Measurements from ENCODE around the gene CDH13.

CDH13 gene

GRCh38 chr16:82761858-82762257, 135.1 kb downstream of the CDH13 start:
- no peaks in the 10 kb centered on the region for H3K27me3 ChIP-seq (replicated peaks; ENCODE audit: insufficient read depth, low read length)
- no peaks in the 10 kb centered on the region for H3K9me2 ChIP-seq (replicated peaks; ENCODE audit: insufficient read depth, low read length)
- H3K9ac ChIP-seq (ENCODE audit: low read length): no peak overlapping the region
- DNase-seq: peak; percentile 13
- H3K4me3 ChIP-seq (ENCODE audit: low read length): no peak overlapping the region
- no peaks in the 10 kb centered on the region for H3K9me3 ChIP-seq (replicated peaks; ENCODE audit: insufficient read depth, low read length)
- H3K4me2 ChIP-seq (ENCODE audit: low read depth, low read length): peak overlapping the region; percentile 9; the same call in 1 of the 2 replicates
- H3K27ac ChIP-seq (ENCODE audit: low read length): no peak overlapping the region
- H3K4me1 ChIP-seq (ENCODE audit: low read length): no peaks in the 10 kb centered on the region
- H3K79me2 ChIP-seq (ENCODE audit: low read length): no peaks in the 10 kb centered on the region
- TF ChIP-seq CTCF (IDR thresholded peaks at IDR 0.05; ENCODE audit: low read length): no peak
- TF ChIP-seq EZH2 (optimal IDR thresholded peaks at IDR 0.05; ENCODE audit: low read depth, low read length): no peak
- TF ChIP-seq EZH2phosphoT487 (IDR thresholded peaks at IDR 0.05; ENCODE audit: low read length): no peak
- no peaks in the 10 kb centered on the region for H3K36me3 ChIP-seq (replicated peaks; ENCODE audit: insufficient read depth, low read length)
- no peaks in the 10 kb centered on the region for H3F3A ChIP-seq (ENCODE audit: insufficient read depth, low read length)
- no peaks in the 10 kb centered on the region for H4K20me1 ChIP-seq (ENCODE audit: insufficient read depth, low read length)
- H2AFZ ChIP-seq (ENCODE audit: low read length): no peak overlapping the region

- no peak overlapping the region for H3K9ac ChIP-seq (ENCODE audit: low read length)
- no peaks in the 10 kb centered on the region for H4K20me1 ChIP-seq (ENCODE audit: insufficient read depth, low read length)
- no peaks in the 10 kb centered on the region for H3K27me3 ChIP-seq (replicated peaks; ENCODE audit: insufficient read depth, low read length)
- H3K27ac ChIP-seq (ENCODE audit: low read length): no peak overlapping the region
- H3K4me3 ChIP-seq (ENCODE audit: low read length): no peak overlapping the region
- no peaks in the 10 kb centered on the region for H3K4me1 ChIP-seq (ENCODE audit: low read length)
- H3K4me2 ChIP-seq (ENCODE audit: low read depth, low read length): no peak overlapping the region
- no peak for DNase-seq
- H3K36me3 ChIP-seq (replicated peaks; ENCODE audit: insufficient read depth, low read length): no peaks in the 10 kb centered on the region
- H3K79me2 ChIP-seq (ENCODE audit: low read length): no peaks in the 10 kb centered on the region
- no peak overlapping the region for H2AFZ ChIP-seq (ENCODE audit: low read length)
- H3F3A ChIP-seq (ENCODE audit: insufficient read depth, low read length): no peaks in the 10 kb centered on the region
- H3K9me2 ChIP-seq (replicated peaks; ENCODE audit: insufficient read depth, low read length): no peaks in the 10 kb centered on the region
- TF ChIP-seq EZH2 (optimal IDR thresholded peaks at IDR 0.05; ENCODE audit: low read depth, low read length): no peak
- TF ChIP-seq EZH2phosphoT487 (IDR thresholded peaks at IDR 0.05; ENCODE audit: low read length): no peak
- no peak for TF ChIP-seq CTCF (IDR thresholded peaks at IDR 0.05; ENCODE audit: low read length)
- no peaks in the 10 kb centered on the region for H3K9me3 ChIP-seq (replicated peaks; ENCODE audit: insufficient read depth, low read length)
Measured at GRCh38 chr16:82763371-82763770, 136.6 kb downstream of the CDH13 start.

GRCh38 chr16:82767198-82767597, 140.4 kb downstream of the CDH13 start:
- TF ChIP-seq EZH2 (optimal IDR thresholded peaks at IDR 0.05; ENCODE audit: low read depth, low read length) (no peak), EZH2phosphoT487 (IDR thresholded peaks at IDR 0.05; ENCODE audit: low read length) (no peak), CTCF (IDR thresholded peaks at IDR 0.05; ENCODE audit: low read length) (no peak)
- Histone ChIP-seq H3K4me3 (ENCODE audit: low read length) (no peak overlapping the region), H3K27me3 (replicated peaks; ENCODE audit: insufficient read depth, low read length) (no peaks in the 10 kb centered on the region)

More at GRCh38 chr16:82767198-82767597, 140.4 kb downstream of the CDH13 start:
- Histone ChIP-seq H3K4me2 (ENCODE audit: low read depth, low read length) (no peak overlapping the region), H3K9ac (ENCODE audit: low read length) (no peak overlapping the region), H3K79me2 (ENCODE audit: low read length) (no peaks in the 10 kb centered on the region), H4K20me1 (ENCODE audit: insufficient read depth, low read length) (no peaks in the 10 kb centered on the region), H3K4me1 (ENCODE audit: low read length) (no peaks in the 10 kb centered on the region), H3K27ac (ENCODE audit: low read length) (no peak overlapping the region), H2AFZ (ENCODE audit: low read length) (no peak overlapping the region), H3K9me3 (replicated peaks; ENCODE audit: insufficient read depth, low read length) (no peaks in the 10 kb centered on the region), H3K9me2 (replicated peaks; ENCODE audit: insufficient read depth, low read length) (no peaks in the 10 kb centered on the region), H3K36me3 (replicated peaks; ENCODE audit: insufficient read depth, low read length) (no peaks in the 10 kb centered on the region), H3F3A (ENCODE audit: insufficient read depth, low read length) (no peaks in the 10 kb centered on the region)
- DNase-seq: no peak
